HG02588 (cell line): ENCODE data around the gene USP1.

ENCODE experiments used
- ATAC-seq: cut with Tn5 transposase; IDR thresholded peaks from one replicate; pipeline ENCODE4 v1.9.1; 2021; ENCODE audit warnings: mild to moderate bottlenecking, moderate library complexity; ENCODE audit not compliant: unreplicated experiment

Gene USP1

DNA sequence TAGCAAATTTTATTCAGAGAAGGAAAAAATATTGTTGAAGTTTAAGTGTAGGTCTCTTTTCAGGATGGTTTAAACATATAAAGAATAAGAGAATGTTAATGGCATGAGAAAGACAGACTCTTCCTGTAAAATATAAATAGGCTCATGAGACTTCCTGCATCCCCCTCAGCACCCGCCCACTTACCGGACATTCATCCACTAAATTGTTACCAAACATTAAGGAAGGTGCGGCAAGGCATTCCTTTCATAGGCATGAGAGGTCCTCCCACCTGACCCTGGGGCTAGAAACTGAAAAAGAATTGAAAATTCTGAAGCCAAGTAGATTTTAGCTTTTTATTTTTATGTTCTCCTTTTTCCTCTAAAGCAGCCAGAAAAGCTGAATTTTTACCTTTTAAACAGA, 10.6 kb upstream of the USP1 start:
- ATAC-seq = no peak

DNA sequence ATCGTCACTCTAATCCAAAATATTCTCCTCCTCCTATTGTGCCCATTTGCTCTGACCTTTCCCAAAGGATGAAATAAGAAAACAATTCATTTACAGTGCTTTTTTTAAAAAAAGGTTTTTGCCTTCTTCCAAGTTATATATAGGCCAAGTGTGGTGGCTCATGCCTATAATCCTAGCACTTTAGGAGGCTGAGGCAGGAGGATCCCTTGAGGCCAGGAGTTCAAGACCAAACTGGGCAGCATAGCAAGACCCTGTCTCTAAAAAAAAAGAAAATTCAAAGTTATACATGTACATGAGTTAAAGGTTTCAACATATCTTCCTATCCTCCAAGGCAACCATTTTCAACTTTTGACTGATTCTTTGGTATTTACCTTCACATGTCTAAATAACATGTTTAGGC, 10.1 kb upstream of the USP1 start:
- no peak for ATAC-seq

DNA sequence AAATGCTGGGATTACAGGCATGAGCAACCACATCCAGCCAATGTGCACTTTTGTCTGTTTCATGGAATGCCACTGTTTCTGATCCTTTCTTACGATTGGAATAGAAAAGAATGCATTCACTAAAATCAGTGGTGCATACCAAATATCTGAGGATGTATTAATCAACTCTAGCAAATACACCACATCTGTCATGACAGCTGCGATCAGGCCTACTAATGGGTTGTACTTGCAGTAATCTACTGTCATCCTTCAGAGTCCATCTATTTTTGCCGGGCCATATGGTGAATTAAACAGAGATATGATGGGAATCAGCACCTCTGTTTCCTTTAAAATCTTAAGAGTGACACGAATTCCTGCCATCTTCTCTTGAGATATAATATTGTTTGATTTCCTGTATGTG, 8.5 kb upstream of the USP1 start:
- no peak for ATAC-seq

DNA sequence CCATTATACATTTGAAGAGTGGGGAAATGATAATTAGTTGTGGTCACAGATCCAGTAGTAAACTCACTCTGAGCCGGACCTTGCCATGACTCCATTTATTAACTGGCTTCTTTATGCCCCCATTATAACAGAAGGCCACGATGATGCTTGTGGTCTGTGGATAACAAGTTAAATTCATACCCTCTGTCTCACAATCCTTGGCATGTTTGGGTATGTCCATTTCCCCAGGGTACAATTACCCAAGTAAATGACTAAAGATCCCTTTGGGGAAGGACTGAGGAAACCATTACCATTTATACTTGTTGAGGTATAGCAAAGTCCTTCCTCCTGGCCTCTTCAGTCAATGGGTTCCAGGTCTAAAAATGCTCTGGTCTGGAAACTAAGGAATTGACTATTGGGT, 7.3 kb upstream of the USP1 start:
- no peak for ATAC-seq

DNA sequence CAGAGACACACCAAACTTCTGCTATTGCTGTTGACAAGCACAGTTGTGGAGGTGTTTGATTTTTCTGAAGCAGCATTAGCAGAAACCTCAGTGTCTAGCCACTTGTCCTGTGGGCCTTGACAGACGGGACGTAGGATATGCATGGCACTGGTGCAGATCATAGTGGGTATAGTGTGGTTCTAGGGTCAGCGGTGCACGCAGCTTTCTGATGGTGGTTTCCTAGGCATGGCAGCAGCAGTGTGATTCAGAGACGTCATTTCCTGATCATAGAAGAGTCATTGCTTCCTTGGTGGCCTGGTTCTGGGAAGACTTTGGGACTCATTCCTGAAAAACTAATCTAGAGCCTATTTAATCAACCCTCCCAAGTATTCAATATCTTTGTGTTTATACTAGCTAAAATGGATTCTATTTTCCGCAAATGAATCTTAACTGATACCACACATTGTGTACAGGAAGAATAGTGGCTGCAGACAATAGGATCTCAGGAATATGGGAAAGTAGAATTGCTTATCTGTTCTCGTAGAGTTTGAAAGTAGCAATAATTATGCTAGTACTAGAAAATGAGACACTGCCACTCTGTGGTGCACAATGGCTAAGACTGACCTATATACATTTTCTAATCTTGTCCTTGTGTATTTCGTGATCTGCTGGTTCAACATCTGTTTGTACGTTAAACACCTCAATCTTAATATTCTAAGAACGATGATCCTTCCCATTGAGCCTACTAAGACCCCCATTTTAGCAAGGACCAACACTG, 2.8 kb upstream of the USP1 start:
- no peak for ATAC-seq

DNA sequence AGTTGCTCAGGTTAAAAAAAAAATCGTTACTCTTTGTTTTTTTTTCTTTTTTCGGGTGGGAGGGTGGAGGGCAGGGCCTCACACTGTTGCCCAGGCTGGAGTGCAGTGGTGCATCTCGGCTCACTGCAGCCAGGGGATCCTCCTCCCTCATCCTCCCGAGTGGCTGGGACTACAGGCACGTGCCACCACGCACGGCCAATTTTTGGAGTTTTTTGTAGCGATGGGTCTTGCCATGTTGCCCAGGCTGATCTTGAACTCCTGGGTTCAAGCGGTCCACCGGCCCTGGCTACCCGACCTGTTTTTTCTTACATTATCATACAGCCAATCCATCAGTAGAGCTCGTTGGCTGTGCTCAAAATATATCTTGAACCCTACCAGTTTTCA, 2.2 kb upstream of the USP1 start:
- ATAC-seq = no peak

DNA sequence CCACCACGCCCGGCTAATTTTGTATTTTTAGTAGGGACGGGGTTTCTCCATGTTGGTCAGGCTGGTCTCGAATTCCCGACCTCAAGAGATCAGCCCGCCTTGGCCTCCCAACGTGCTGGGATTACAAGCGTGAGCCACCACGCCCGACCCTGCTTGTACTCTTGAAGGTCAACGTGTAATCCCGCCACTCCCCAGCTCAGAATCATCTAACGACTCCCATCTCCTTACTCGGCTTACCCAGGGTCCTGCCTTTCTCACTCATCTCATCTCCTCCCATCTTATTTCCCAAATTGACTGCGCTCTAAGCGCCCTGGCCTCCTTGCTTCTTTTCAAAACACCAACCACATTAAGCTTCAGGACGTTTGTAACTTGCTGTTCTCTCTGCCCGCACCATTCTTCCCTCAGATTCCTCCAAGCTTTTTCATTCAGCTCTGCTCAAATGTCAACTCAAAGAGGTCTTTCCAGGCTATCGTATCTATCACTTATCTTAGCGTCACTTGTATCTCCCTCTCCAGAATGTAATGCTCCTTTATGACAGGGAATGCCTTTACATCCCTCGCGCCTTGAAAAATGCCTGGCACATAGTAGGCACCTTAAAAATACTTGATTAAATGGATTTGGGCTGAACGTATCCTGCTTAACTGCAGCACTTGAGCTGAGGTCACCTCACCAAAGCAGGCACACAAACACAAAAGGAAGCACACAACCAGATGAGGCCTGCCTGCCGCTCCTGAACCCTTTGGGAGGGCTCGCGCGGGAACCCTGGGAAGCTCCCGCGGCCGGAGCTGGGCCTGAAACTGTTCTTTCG, 1.4 kb upstream of the USP1 start:
- no peak for ATAC-seq

DNA sequence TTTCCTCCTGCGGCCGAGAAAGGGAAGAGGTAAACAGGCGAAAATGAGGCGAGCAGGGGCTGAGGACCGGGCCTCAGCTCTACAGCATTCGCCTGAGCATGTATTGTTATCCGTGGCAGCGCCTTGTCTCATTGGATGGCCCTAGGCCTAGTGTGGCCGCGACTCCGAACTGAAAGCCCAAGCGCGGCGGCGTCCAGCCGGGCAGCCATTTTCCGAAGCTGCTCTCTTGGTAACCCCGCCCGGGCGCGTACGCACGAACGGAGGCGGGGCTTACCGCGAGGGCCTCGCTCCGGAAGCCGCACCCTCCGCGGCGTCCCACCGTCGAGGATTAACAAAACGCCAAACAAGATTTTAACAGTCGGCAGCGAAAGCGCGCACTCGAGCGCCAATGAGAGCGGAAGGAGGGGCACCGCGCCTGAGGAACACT, 797 bp upstream of the USP1 start:
- ATAC-seq = peak; percentile 65

DNA sequence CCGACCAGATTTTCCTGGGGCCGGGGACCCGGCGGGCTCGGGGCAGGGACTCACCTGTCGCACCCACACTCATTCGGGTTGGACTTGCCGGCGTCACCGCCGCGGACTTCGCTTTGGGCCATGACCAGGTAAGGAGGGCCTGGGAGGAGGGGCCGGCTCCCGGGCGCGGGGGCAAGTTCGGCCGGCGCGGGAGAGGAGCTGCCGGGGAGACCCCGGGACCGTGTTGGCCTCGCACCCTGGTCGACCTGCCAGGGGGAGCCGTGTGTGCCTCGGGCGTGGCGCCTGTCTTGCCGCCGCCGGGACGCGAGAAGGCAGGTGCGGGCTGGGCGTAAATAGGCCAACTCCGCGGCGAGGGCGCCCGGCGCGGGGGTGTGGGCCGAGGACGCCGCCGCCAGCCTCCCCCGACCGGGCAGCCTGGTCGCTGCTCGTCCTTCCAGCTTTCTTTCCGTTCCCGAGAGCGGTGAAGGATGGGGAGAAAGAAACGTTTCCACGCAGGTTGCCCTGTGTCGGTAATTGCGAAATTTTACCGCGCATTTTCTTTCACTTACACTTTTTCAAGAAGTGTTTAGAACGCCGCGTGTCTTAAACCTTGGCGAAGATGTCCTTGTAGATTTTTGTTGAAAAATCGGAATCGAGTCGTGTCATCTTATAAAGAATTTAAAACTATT, 558 bp downstream of the USP1 start:
- ATAC-seq = no peak

DNA sequence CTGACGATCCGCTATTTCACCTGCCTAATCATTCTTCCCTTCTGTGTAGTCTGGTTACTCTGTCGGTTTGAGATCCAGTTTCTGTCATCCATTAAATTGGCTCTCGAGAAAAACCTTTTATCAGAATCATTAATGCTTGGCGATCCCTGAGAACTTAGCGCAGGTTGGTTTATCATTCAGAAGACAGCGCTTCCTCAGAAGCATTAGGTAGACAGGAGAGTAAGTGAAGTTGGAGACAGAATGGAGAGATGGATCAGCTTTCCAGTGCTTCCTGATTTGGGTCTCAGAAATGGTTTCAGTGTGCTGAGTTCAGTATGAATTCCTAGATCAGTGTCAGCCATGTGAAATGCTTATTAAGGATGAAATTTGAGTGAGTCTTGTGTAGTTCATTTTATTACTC, 1.3 kb downstream of the USP1 start:
- no peak for ATAC-seq

DNA sequence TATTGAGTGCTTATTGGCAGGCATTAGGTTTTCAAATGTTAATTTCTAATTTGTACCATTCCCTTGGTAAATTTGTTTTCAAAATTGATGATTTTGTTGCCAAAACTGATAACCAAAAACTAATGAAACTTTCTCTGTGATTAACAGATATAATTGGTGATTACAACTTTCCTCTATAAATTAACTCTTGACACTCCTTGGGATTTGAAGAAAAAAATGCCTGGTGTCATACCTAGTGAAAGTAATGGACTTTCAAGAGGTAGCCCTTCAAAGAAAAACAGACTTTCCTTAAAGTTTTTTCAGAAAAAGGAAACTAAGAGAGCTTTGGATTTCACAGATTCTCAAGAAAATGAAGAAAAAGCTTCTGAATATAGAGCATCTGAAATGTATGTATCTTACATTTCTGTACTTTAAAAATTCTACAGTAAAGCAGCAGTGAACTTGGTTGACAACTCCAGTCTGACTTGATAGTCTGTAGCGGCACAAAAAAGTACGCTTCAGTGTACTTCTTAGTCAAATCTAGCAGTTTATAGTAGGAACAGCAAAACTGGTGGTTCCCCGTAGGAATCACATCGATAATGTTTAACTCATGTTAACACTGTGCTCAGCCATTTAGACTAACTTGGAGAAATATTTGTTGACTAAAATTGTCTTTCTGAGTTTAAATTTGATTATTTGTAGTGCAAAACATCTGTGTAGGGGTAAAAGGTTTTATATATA, 3.0 kb downstream of the USP1 start:
- ATAC-seq = peak; percentile 18

DNA sequence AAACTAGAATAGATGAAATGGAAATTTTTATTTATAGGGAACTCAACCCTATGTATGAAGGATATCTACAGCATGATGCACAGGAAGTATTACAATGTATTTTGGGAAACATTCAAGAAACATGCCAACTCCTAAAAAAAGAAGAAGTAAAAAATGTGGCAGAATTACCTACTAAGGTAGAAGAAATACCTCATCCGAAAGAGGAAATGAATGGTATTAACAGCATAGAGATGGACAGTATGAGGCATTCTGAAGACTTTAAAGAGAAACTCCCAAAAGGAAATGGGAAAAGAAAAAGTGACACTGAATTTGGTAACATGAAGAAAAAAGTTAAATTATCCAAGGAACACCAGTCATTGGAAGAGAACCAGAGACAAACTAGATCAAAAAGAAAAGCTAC, 7.9 kb downstream of the USP1 start:
- no peak for ATAC-seq

DNA sequence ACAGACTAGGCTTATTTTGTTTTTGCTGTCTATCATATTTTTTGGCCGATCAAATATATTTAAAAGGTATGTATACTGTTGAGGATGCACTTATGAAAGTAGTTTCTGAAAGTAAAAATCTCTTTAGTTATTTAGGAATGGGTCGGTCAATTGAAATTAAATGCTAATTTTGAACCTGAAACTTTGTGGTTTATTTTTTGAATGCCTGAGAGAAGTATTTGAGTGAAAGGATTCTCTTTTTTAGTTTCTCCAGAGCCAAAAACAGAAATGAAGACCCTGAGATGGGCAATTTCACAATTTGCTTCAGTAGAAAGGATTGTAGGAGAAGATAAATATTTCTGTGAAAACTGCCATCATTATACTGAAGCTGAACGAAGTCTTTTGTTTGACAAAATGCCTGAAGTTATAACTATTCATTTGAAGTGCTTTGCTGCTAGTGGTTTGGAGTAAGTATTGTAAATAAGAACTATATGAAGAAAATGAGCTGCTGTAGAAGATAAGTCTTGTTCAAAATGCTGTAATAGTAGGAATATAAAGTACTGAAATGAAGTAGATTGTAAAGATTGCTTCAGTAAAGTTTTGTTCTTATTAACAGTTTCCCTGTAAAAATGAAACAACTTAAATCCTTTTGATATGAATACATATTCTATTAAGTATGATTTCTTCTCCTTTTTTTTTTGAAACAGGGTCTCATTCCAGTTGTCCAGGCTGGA, 11.5 kb downstream of the USP1 start:
- ATAC-seq = no peak

DNA sequence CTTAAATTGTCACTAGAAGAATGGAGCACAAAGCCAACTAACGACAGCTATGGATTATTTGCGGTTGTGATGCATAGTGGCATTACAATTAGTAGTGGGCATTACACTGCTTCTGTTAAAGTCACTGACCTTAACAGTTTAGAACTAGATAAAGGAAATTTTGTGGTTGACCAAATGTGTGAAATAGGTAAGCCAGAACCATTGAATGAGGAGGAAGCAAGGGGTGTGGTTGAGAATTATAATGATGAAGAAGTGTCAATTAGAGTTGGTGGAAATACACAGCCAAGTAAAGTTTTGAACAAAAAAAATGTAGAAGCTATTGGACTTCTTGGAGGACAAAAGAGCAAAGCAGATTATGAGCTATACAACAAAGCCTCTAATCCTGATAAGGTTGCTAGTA, 13.5 kb downstream of the USP1 start:
- no peak for ATAC-seq

DNA sequence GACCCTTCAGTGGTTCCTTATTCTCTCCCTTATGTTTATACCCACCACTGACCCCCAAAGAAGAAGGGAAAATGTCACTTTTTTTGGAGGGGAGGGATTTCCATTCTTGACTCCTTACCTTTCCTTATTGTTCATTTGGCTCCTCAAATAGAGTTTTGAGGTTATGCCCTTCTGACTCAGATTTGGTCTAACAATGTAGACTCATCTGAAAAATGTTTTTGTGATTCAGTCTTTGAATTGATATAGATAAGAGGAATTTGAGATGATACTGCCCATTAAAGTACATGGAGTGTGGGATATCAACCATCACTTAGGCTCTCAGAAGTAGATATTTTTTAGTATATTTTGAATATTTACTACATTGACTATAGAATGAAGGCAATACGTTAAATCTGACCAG, 16.1 kb downstream of the USP1 start:
- ATAC-seq = no peak

DNA sequence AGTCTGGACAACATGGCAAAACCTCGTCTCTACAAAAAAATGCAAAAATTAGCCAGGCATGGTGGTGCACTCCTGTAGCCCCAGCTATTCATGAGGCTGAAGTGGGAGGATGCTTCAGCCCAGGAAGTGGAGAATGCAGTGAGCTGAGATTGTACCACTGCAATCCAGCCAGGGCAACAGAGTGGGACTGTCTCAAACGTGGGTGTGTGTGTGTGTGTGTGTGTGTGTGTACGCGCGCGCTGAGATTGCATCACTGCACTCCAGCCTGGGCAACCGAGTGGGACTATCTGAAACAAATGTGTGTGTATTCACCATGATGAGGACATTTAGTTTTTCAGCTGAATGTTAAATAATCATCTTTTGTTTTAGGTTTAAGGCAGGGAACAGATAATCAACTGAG, 21.1 kb downstream of the USP1 start:
- no peak for ATAC-seq

DNA sequence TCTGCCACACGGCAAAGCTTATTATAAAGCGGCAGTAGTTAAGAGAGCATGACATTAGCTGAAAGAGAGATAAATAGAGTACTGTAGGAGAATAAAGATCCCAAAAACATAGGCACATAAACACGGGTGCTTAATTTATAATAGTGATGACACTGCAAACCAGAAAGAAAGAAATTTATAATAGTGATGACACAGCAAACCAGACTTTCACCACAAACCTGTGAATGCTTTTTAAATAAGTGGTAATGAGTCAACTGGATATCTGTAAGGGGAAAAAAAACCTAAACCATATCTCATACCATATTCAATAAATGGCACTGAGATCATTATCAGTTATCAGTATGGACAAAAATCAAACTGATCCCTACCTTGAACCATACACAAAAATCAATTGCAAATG, 25.5 kb downstream of the USP1 start:
- ATAC-seq = no peak

DNA sequence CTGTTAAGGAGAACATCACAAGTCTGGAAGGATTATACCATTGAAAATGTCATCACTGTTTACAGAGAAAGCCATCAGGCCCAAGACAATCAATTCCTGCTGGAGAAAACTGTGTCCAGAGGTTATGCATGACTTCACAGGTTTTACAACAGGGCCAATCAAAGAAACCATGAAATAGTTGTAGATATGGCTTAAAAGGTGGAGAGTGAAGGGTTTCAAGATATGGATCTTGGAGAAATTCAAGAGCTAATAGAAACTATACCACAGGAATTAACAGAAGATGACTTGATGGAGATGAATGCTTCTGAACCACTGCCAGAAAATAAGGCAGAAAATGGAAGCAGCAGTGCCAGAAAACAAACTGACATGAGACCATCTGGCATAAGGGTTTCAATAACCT, 30.2 kb downstream of the USP1 start:
- no peak for ATAC-seq

DNA sequence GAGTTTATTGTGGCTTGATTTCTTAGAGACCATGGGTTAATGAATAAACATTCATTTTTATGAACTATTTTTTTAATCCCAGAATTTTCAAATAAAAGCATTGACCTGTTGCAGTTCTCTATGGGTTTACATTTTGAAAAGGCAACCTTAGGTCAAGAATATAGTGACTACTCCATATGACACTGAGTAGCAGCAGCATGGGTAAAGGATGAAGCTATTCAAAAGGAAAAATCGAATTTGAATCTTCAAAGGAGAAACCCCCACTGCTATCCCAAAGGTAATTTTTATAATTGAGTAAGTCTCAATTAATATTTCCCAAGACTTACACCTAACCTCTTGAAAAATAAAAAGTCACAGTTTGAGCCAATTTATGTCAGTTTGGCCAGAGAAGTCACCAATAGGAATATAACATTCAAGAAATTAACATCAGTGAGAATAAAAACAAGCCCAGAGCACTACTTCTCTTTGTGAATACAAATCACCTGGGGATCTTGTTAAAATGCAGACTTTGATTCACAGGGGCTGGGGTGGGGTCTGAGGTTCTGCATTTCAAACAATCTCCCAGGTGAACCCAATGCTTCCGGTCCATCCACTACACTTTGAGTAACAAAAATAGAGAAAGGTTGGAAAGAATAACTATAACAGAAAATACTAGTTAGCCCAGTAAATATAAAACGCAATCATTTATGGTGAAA, 39.8 kb downstream of the USP1 start:
- no peak for ATAC-seq

DNA sequence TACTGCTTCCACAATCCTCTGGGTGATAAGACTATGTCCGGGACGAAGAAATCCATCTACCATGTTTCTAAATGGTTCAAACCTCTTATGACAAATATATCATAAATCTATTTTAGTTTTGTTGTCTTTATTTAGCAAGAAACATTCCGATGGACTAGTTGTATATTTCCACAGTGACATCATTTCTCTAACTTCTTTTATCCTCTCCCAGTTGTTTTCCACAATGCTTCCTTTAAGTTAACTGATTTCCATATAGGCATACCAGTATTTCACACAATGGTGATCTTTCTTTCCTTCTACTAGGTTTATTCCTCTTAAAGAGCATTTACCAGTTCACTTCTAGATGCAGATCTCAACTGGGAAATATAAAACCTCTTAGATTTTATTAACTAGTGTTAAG, 44.8 kb downstream of the USP1 start:
- ATAC-seq = no peak
